GM19043 (cell line): ENCODE measurements around the gene URB1.
"Not testable (repeated sequence)": the region's sequence is repeated elsewhere in the genome, so short reads cannot be mapped to it uniquely, and the experiment has no call there.

Source experiments
- ATAC-seq: cut with Tn5 transposase; IDR thresholded peaks from one replicate; pipeline ENCODE4 v1.9.1; 2021; ENCODE audit warnings: low read depth; ENCODE audit not compliant: unreplicated experiment

Gene URB1

GRCh38 chr21:32411350-32412161 lies 18.7 kb upstream of the URB1 start:
- no peak for ATAC-seq

DNA sequence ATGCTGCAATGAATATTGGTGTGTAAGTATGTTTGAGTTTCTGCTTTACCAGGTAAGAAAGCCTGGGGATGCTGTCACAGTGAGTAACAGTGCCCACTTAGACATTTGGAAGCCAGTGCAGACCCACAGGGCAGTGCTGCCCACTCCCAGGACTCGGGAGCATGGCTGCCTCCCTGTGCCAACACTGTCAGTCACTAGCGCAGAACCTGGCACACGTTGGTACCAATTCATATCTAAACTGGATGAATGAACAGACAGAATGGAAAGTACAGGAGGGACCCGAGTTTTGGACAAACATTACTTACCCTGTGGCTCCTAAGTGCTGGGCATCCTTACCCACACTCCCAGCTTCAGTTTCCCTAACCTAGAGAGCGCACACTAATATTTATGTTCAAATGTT lies 18.1 kb upstream of the URB1 start:
- ATAC-seq: no peak

- no peak for ATAC-seq
Observed at GRCh38 chr21:32410291-32410690, 17.5 kb upstream of the URB1 start.

GRCh38 chr21:32406405-32406804 lies 13.6 kb upstream of the URB1 start:
- no peak for ATAC-seq

GRCh38 chr21:32403201-32403777 lies 10.5 kb upstream of the URB1 start:
- no peak for ATAC-seq

DNA sequence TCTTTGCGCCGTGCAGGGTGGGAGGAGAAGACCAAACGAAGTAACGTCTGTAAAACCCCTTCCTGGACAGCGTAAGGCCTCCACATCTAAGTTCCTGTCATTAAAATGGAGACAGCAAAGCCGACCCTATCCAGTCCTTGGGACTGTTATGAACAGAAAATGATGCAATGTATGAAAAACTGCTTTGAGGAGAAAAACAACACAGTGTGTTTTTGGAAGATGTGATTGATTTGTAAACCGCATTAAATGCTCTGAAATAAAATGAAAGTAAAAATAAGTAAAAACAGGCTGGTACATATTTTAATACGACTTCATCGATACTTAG lies 827 bp upstream of the URB1 start:
- no peak for ATAC-seq

- ATAC-seq: no peak
Observed at GRCh38 chr21:32392299-32392879, 423 bp downstream of the URB1 start.

GRCh38 chr21:32391755-32392154 lies 1.1 kb downstream of the URB1 start:
- ATAC-seq: no peak

DNA sequence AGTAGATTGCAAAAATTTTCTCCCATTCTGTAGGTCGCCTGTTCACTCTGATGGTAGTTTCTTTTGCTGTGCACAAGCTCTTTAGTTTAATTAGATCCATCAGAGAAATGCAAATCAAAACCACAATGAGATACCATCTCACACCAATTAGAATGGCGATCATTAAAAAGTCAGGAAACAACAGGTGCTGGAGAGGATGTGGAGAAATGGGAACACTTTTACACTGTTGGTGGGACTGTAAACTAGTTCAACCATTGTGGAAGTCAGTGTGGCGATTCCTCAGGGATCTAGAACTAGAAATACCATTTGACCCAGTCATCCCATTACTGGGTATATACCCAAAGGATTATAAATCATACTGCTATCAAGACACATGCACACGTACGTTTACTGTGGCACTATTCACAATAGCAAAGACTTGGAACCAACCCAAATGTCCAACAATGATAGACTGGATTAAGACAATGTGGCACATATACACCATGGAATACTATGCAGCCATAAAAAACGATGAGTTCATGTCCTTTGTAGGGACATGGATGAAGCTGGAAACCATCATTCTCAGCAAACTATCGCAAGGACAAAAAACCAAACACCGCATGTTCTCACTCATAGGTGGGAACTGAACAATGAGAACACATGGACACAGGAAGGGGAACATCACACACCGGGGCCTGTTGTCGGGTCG lies 2.1 kb downstream of the URB1 start:
- ATAC-seq: not testable (repeated sequence)

DNA sequence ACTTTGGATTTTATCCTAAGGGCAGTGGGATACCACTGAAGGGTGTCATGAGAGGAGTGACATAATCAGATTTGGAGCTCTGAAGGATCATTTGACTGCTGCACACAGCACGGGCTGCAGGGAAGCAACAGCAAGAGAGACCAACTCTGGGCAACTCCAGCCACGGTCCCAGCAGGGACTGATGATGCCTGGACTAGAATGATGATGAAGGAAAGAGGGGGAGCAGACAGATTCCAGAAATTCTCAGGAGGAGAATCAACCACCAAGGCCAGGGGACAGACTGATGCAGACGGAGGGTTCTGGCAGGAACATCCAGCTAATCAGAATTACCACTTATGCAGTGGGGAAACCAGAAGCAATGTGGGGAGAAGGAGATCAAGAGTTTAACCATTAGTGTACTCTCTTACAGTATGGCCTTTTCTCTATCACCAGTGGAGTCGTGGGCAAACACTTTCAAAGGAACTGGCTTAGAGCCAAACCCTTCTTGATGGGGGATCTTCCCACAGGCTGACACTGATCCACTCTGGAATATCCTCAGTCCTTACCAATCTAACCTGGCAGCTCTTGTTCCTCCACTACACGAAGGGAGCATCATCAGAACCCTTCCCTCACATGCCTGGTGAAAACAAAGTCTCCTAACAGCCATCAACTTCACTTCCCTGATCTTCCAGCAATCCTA lies 3.3 kb downstream of the URB1 start:
- no peak for ATAC-seq

DNA sequence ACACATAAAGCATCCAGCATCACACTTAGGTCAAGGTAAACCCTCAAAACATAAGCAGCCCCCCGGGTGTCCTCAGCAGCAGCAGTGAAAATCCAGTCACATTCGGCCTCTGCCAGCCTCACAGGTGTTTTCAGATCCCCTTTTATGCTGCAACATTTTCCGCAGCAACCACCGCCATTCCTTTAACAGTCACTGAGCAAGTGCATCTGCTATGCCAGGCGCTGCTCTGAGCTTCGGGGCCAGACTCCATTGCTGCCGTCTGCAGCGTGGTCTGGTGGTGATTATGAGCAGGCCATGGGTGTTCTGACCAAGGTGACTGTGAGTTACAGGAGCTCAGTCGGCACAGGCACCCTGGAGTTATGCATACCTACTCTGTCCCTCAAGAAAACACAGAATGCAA lies 4.5 kb downstream of the URB1 start:
- ATAC-seq: no peak

GRCh38 chr21:32387151-32387550 lies 5.7 kb downstream of the URB1 start:
- ATAC-seq: no peak

GRCh38 chr21:32386195-32386870 lies 6.5 kb downstream of the URB1 start:
- ATAC-seq: no peak

- no peak for ATAC-seq
Observed at GRCh38 chr21:32383812-32384211, 9.0 kb downstream of the URB1 start.

- no peak for ATAC-seq
Observed at GRCh38 chr21:32382108-32382644, 10.6 kb downstream of the URB1 start.

- ATAC-seq: no peak
Observed at GRCh38 chr21:32381571-32381970, 11.2 kb downstream of the URB1 start.

DNA sequence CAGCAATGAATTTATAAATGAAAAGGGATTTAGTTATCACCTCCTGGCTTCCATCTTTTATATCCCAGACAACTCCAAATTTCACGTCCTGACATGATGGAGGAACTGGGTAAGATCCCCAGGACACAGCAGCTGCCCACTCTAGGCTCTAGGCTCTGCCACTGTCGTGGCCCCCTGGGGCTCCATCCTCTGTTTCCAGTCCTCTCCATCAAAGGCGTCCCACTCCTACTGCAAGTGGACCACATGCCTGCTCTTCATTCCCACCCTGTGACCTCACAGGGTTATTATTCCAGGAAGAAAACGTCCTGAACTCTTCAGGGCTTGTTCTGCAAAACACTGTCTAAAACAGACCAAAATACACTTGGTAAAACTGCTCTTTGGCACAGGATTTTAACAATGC lies 11.9 kb downstream of the URB1 start:
- ATAC-seq: no peak

DNA sequence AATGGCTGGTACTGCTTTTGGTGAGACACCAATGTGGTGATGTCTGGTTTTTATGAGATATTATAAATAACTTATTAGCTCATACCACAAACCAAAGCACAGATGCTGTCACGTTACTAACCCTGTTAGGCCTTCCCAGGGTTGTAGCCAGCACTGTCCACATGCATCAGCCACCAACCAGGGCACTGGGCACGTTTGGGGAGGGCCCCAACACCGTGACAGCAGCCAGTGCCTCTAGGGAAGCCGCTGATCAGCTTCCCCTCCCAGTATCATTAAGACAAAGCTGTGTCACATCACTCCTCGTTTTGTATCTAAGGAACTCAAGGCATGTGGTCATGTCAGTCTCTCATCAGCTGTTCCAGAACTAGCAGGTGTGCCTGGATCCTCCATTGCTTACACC lies 13.9 kb downstream of the URB1 start:
- no peak for ATAC-seq

DNA sequence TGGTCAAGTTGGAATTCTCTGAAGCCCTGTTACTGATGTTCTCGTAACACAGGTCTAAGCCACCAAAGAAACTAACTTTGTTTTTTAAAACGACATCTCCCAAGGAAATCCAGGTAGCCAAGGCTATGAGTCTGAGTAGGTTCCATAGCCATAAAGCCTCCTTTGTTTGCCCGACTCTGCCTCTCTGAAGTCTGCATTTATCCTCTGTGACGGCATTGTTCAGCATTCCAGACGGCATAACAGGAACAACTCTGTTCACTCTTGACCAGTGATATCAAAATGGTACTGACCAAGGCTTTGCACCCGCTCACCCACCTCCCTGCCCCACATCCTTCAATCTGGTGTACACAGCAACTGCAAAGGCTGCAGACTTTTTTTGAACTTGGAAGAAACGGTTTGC lies 14.8 kb downstream of the URB1 start:
- ATAC-seq: no peak

DNA sequence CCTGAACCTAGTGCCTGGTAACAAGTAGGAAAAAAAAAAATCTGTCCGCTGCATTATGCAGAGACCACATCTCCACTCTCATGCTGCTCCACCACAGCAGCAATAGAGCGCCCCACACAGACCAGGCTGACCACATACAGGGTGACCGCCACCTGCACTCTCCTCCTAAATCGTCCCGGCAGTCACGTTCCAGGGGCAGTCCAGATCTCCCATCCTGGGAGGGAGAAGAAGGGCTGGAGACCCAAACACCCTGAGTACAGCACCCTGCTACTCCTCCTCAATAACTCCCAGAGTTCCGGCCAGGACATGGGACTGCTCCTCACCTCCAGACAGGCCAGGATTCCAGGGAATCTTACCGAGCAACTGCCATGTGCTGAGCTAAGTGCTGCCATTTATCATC lies 15.3 kb downstream of the URB1 start:
- ATAC-seq: no peak
